Epithelial cell of proximal tubule (primary cell): ENCODE results near the gene LEMD3. TPM values are rescaled to one million over a fixed set of nuclear protein-coding genes. Genes with fewer than 3 reads are reported as not detected.
A peak's percentile ranks its signal among the peaks of the same experiment; 100 is the strongest.
"Not testable (repeated sequence)": the region's sequence is repeated elsewhere in the genome, so short reads cannot be mapped to it uniquely, and the experiment has no call there.

Source experiments
- DNase-seq: peaks from one replicate; pipeline ENCODE4 v3.0.0-alpha.2; 2011; ENCODE audit warnings: low read depth
- H3K4me3 ChIP-seq: 2 replicates; pipeline ENCODE4 v1.5.1; 2011; ENCODE audit warnings: low read depth, mild to moderate bottlenecking, low read length
- CTCF ChIP-seq: conservative IDR thresholded peaks from 2 replicates; pipeline ENCODE4 v1.5.1; 2012; ENCODE audit warnings: low read depth, mild to moderate bottlenecking, low read length
- total RNA-seq: library from RNA; depleted of rRNA; stranded (reverse); fragments of >200 nt; gene quantifications from 2 replicates; pipeline ENCODE4 v1.2.3, GENCODE V29; 2015

The LEMD3 gene
- total RNA-seq, 1 donor from 2014 or later = 18.7 TPM

- no peak for DNase-seq
- H3K4me3 ChIP-seq = no peak overlapping the region
- TF ChIP-seq CTCF = no peak
Measured at GRCh38 chr12:65276916-65277530, 107.6 kb downstream of the LEMD3 start.

GRCh38 chr12:65277994-65278575 lies 108.7 kb downstream of the LEMD3 start:
- peak overlapping the region; percentile 90 for H3K4me3 ChIP-seq
- DNase-seq = no peak
- TF ChIP-seq CTCF = no peak

- DNase-seq = no peak
- peak within 1 kb of the TSS; percentile 90 for H3K4me3 ChIP-seq
- no peak for TF ChIP-seq CTCF
Measured at GRCh38 chr12:65278576-65279368, 109.4 kb downstream of the LEMD3 start, which contains the start of gene MSRB3. MSRB3 (plus strand) TSS chr12:65278683; CDS start chr12:65308580, 29,897 bp downstream.

- no peak for DNase-seq
- peak overlapping the region; percentile 90 for H3K4me3 ChIP-seq
- TF ChIP-seq CTCF = no peak
Measured at GRCh38 chr12:65279369-65280112, 110.2 kb downstream of the LEMD3 start.

GRCh38 chr12:65280306-65280705 lies 110.9 kb downstream of the LEMD3 start:
- no peak for DNase-seq
- no peak for TF ChIP-seq CTCF
- no peak overlapping the region for H3K4me3 ChIP-seq

- TF ChIP-seq CTCF = peak; percentile 14
- H3K4me3 ChIP-seq = no peak overlapping the region
- no peak for DNase-seq
Measured at GRCh38 chr12:65282840-65283239, 113.5 kb downstream of the LEMD3 start.

- H3K4me3 ChIP-seq, DNase-seq: not testable (repeated sequence)
Measured at GRCh38 chr12:65285532-65285931, 116.1 kb downstream of the LEMD3 start.
